Fibroblast of lung (primary cell): ENCODE data around the gene BTK. TPM values are rescaled to one million over a fixed set of nuclear protein-coding genes. Genes with fewer than 3 reads are reported as not detected.

ENCODE experiments used
- DNase-seq, 2 donors: peaks; one replicate each; pipeline versions ENCODE4 v3.0.0 to v3.0.0-alpha.2; 2010; ENCODE audit warnings: low read depth in 2 of 2
- H2AFZ ChIP-seq: 2 replicates; pipeline ENCODE4 v1.5.1; 2012; ENCODE audit warnings: low read length, control low read depth, inconsistent platforms
- H3K27ac ChIP-seq: 2 replicates; pipeline ENCODE4 v1.5.1; 2011; ENCODE audit warnings: low read length, control low read depth; ENCODE audit not compliant: insufficient read depth
- H3K27me3 ChIP-seq: 2 replicates; pipeline ENCODE4 v1.5.1; 2011; ENCODE audit warnings: mild to moderate bottlenecking, low read length; ENCODE audit not compliant: control insufficient read depth, insufficient read depth
- H3K36me3 ChIP-seq: 2 replicates; pipeline ENCODE4 v1.5.1; 2011; ENCODE audit warnings: low read length; ENCODE audit not compliant: control insufficient read depth, insufficient read depth
- H3K4me1 ChIP-seq: 2 replicates; pipeline ENCODE4 v1.5.1; 2011; ENCODE audit warnings: low read length; ENCODE audit not compliant: control insufficient read depth, insufficient read depth; ENCODE audit errors: extremely low read depth
- H3K4me2 ChIP-seq: 2 replicates; pipeline ENCODE4 v1.5.1; 2011; ENCODE audit warnings: low read length, control low read depth; ENCODE audit not compliant: insufficient read depth; ENCODE audit errors: extremely low read depth
- H3K4me3 ChIP-seq, 4 experiments: fragments of 200-600 bp in 1 of 4; sonication (generic) in 1 of 4; replicated peaks in 1 of 4; 2 replicates each; pipeline ENCODE4 v1.5.1; 2011 to 2016; ENCODE audit warnings: low read length in 4 of 4, low read depth in 3 of 4, mild to moderate bottlenecking in 3 of 4, control low read depth in 2 of 4, inconsistent platforms in 1 of 4, mixed read lengths in 1 of 4; ENCODE audit not compliant: insufficient read depth in 1 of 4; ENCODE audit errors: control extremely low read depth in 1 of 4
- H3K79me2 ChIP-seq: 2 replicates; pipeline ENCODE4 v1.5.1; 2012; ENCODE audit warnings: mild to moderate bottlenecking, low read length, inconsistent platforms; ENCODE audit not compliant: control insufficient read depth, insufficient read depth
- H3K9ac ChIP-seq: 2 replicates; pipeline ENCODE4 v1.5.1; 2011; ENCODE audit warnings: mild to moderate bottlenecking, low read length, control low read depth; ENCODE audit not compliant: insufficient read depth
- H3K9me3 ChIP-seq: 2 replicates; pipeline ENCODE4 v1.5.1; 2012; ENCODE audit warnings: low read depth, low read length; ENCODE audit not compliant: control insufficient read depth, insufficient read depth
- H4K20me1 ChIP-seq: 2 replicates; pipeline ENCODE4 v1.5.1; 2011; ENCODE audit warnings: low read length; ENCODE audit not compliant: control insufficient read depth, insufficient read depth; ENCODE audit errors: extremely low read depth
- CTCF ChIP-seq, 2 donors: IDR thresholded peaks in 1 of 2; conservative IDR thresholded peaks in 1 of 2; 1 replicate in 1 of 2; 2 replicates in 1 of 2; pipeline ENCODE4 v1.5.1; 2011 to 2012; ENCODE audit warnings: low read length in 2 of 2, control low read depth in 1 of 2, inconsistent platforms in 1 of 2, low read depth in 1 of 2, mild to moderate bottlenecking in 1 of 2
- EZH2 ChIP-seq: IDR thresholded peaks from 2 replicates; pipeline ENCODE4 v1.5.1; 2012; ENCODE audit warnings: low read length, control low read depth, mild to moderate bottlenecking; ENCODE audit errors: missing control alignments
- polyA plus RNA-seq, 2 donors: library from polyadenylated mRNA; depleted of rRNA in 1 of 2; stranded (reverse) in 1 of 2; unstranded in 1 of 2; fragments of >200 nt; gene quantifications; 2 replicates each; pipeline ENCODE4 v1.2.1, GENCODE V29; 2011 to 2012; ENCODE audit warnings: missing spikeins in 1 of 2
- total RNA-seq: library from RNA; depleted of rRNA; stranded (reverse); fragments of >200 nt; gene quantifications from 2 replicates; pipeline ENCODE4 v1.2.1, GENCODE V29; 2014

Gene BTK
- total and polyA plus RNA-seq, 2 donors (not counting 1 experiment from before 2014, with no cell fraction given), result 0.05 TPM; not detected in 1

- Histone ChIP-seq H3K27ac (no peak overlapping the region), H4K20me1 (no peaks in the 10 kb centered on the region), H3K9me3 (no peaks in the 10 kb centered on the region), H2AFZ (no peak overlapping the region), H3K4me2 (no peak overlapping the region), H3K79me2 (no peaks in the 10 kb centered on the region), H3K9ac (no peak overlapping the region), H3K4me1 (no peaks in the 10 kb centered on the region), H3K36me3 (no peaks in the 10 kb centered on the region), H3K27me3 (no peaks in the 10 kb centered on the region), H3K4me3 (no peak overlapping the region)
- TF ChIP-seq CTCF (conservative IDR thresholded peaks at IDR 0.05 in 1 of 2, IDR thresholded peaks at IDR 0.05 in 1 of 2; ENCODE audit: low read depth in 1 of 2, low read length in 2 of 2) (no peak), EZH2 (no peak)
- DNase-seq, result no peak
These were observed 8.4 kb downstream of the BTK start for GRCh38 chrX:101377547-101377946.

DNA sequence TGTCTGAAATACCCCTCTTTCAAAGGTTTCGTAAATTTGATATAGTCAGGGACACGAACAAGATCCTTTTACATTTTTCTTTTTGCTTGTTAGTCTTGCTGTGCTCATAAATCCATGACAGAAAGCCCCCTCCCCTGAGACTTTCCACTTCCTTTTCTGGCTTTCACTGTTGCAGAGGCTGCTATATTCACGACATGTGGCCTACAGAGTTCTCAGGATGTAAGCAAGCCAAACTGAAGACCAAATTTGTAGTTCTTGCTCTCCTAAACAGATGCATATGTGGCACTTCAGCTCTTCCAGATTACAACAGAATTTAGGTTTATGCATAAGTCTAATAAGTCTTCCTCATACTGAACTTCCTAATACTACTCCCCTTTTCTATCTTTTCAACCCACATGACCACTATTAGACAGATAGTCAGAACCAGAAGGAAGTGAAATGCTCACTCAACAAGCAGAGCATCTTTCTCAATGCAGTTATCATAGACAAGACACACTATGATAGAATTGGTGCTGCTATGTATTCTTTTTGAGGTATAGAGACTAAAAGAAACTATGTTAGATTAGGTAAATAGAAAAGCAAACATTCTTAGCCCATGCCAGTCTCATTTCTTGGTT, 15.0 kb downstream of the BTK start:
- Histone ChIP-seq H3K4me3 (no peak overlapping the region), H3K9ac (no peak overlapping the region), H3K79me2 (no peaks in the 10 kb centered on the region), H4K20me1 (no peaks in the 10 kb centered on the region), H3K4me1 (no peaks in the 10 kb centered on the region), H3K27me3 (no peaks in the 10 kb centered on the region), H3K27ac (no peak overlapping the region), H3K36me3 (no peaks in the 10 kb centered on the region), H2AFZ (no peak overlapping the region), H3K9me3 (no peaks in the 10 kb centered on the region), H3K4me2 (no peak overlapping the region)
- DNase-seq, result no peak
- TF ChIP-seq CTCF (conservative IDR thresholded peaks at IDR 0.05 in 1 of 2, IDR thresholded peaks at IDR 0.05 in 1 of 2; ENCODE audit: low read depth in 1 of 2, low read length in 2 of 2), result no peak
- no peak for TF ChIP-seq EZH2

GRCh38 chrX:101369687-101370086, 16.3 kb downstream of the BTK start:
- Histone ChIP-seq H3K27ac (no peak overlapping the region), H4K20me1 (no peaks in the 10 kb centered on the region), H3K9me3 (no peaks in the 10 kb centered on the region), H2AFZ (no peak overlapping the region), H3K4me2 (no peak overlapping the region), H3K4me1 (no peaks in the 10 kb centered on the region), H3K36me3 (no peaks in the 10 kb centered on the region), H3K4me3 (no peak overlapping the region), H3K9ac (no peak overlapping the region), H3K79me2 (no peaks in the 10 kb centered on the region), H3K27me3 (no peaks in the 10 kb centered on the region)
- DNase-seq, result no peak
- TF ChIP-seq EZH2 (no peak), CTCF (conservative IDR thresholded peaks at IDR 0.05 in 1 of 2, IDR thresholded peaks at IDR 0.05 in 1 of 2; ENCODE audit: low read depth in 1 of 2, low read length in 2 of 2) (no peak)
